ENCODE data around the gene PPP1R10. TPM values are rescaled to one million over a fixed set of nuclear protein-coding genes. Genes with fewer than 3 reads are reported as not detected.
A peak's percentile ranks its signal among the peaks of the same experiment; 100 is the strongest.

The PPP1R10 gene
- total RNA-seq, 1 experiment from 2014 or later, result 121 TPM

- peak overlapping the region; percentile 65 for H3K4me3 ChIP-seq (ENCODE audit: low read depth, low read length, poor library complexity, severe bottlenecking)
- DNase-seq (ENCODE audit: low spot score), result no peak
- H3K27ac ChIP-seq (ENCODE audit: low read depth, low read length, poor library complexity, severe bottlenecking), result peak overlapping the region; percentile 88
- H3K4me1 ChIP-seq (ENCODE audit: insufficient read depth, low read length, poor library complexity, severe bottlenecking), result peaks cover 32% of the 10 kb centered on the region
- no peaks in the 10 kb centered on the region for H3K27me3 ChIP-seq (replicated peaks; ENCODE audit: insufficient read depth, low read depth, low read length, poor library complexity)
- POLR2A ChIA-PET (ENCODE audit: low non-redundant PET), result no interaction called here
- no peaks in the 10 kb centered on the region for H3K9me3 ChIP-seq (ENCODE audit: low read depth, low read length, poor library complexity, severe bottlenecking)
- H3K36me3 ChIP-seq (ENCODE audit: insufficient read depth, low read length, poor library complexity, severe bottlenecking), result peaks cover 14% of the 10 kb centered on the region
- CTCF ChIA-PET, result no interaction called here
- BruUV-seq (replicated peaks), result no TSS peak
- intact Hi-C loops (cut with micrococcal nuclease; ENCODE audit: unreplicated experiment), result no loop called here
- TF ChIP-seq CTCF (conservative IDR thresholded peaks at IDR 0.05; ENCODE audit: low read depth, low read length) (no peak), EZH2 (IDR thresholded peaks at IDR 0.05; ENCODE audit: borderline replicate concordance, low read depth, low read length, poor library complexity, severe bottlenecking) (no peak)
These were observed 44.9 kb downstream of the PPP1R10 start for GRCh38 chr6:30572148-30572547.

- Histone ChIP-seq H3K4me3 (ENCODE audit: low read depth, low read length, poor library complexity, severe bottlenecking) (peak overlapping the region; percentile 65), H3K9me3 (ENCODE audit: low read depth, low read length, poor library complexity, severe bottlenecking) (no peaks in the 10 kb centered on the region), H3K27me3 (replicated peaks; ENCODE audit: insufficient read depth, low read depth, low read length, poor library complexity) (no peaks in the 10 kb centered on the region), H3K4me1 (ENCODE audit: insufficient read depth, low read length, poor library complexity, severe bottlenecking) (peaks cover 32% of the 10 kb centered on the region), H3K27ac (ENCODE audit: low read depth, low read length, poor library complexity, severe bottlenecking) (peak overlapping the region; percentile 88), H3K36me3 (ENCODE audit: insufficient read depth, low read length, poor library complexity, severe bottlenecking) (peaks cover 10% of the 10 kb centered on the region)
- no peak for DNase-seq (ENCODE audit: low spot score)
- BruUV-seq (replicated peaks), result TSS peak; percentile 78
- TF ChIP-seq CTCF (conservative IDR thresholded peaks at IDR 0.05; ENCODE audit: low read depth, low read length) (no peak), EZH2 (IDR thresholded peaks at IDR 0.05; ENCODE audit: borderline replicate concordance, low read depth, low read length, poor library complexity, severe bottlenecking) (no peak)
- CTCF ChIA-PET, result interaction anchor here (0.9 kb wide), 1 partner anchor 27 kb away, joined by 3 read pairs; no protein-coding TSS in a partner anchor
- POLR2A ChIA-PET (ENCODE audit: low non-redundant PET), result no interaction called here
- intact Hi-C loops (cut with micrococcal nuclease; ENCODE audit: unreplicated experiment), result loop anchor here (1.0 kb wide), 1 partner anchor 14 kb away; the partner anchor contains the start of gene PRR3
These were observed 45.3 kb downstream of the PPP1R10 start for GRCh38 chr6:30571762-30572082.

- no TSS peak for BruUV-seq (replicated peaks)
- DNase-seq (ENCODE audit: low spot score), result peak; percentile 98
- POLR2A ChIA-PET (ENCODE audit: low non-redundant PET), result interaction anchor here (0.5 to 1.1 kb wide), 2 partner anchors 25 to 149 kb away, joined by 4 to 11 read pairs; no protein-coding TSS in a partner anchor
- H3K36me3 ChIP-seq (ENCODE audit: insufficient read depth, low read length, poor library complexity, severe bottlenecking), result peaks cover 6% of the 10 kb centered on the region
- H3K27ac ChIP-seq (ENCODE audit: low read depth, low read length, poor library complexity, severe bottlenecking), result peak within 1 kb of the TSS; percentile 88
- intact Hi-C loops (cut with micrococcal nuclease; ENCODE audit: unreplicated experiment), result loop anchor here (1.0 kb wide), 1 partner anchor 14 kb away; the partner anchor contains the start of gene PRR3
- H3K9me3 ChIP-seq (ENCODE audit: low read depth, low read length, poor library complexity, severe bottlenecking), result no peaks in the 10 kb centered on the region
- peak within 1 kb of the TSS; percentile 65 for H3K4me3 ChIP-seq (ENCODE audit: low read depth, low read length, poor library complexity, severe bottlenecking)
- peaks cover 32% of the 10 kb centered on the region for H3K4me1 ChIP-seq (ENCODE audit: insufficient read depth, low read length, poor library complexity, severe bottlenecking)
- no peak for TF ChIP-seq CTCF (conservative IDR thresholded peaks at IDR 0.05; ENCODE audit: low read depth, low read length)
- no peak for TF ChIP-seq EZH2 (IDR thresholded peaks at IDR 0.05; ENCODE audit: borderline replicate concordance, low read depth, low read length, poor library complexity, severe bottlenecking)
- CTCF ChIA-PET, result interaction anchor here (0.9 kb wide), 1 partner anchor 26 kb away, joined by 3 read pairs; no protein-coding TSS in a partner anchor
- no peaks in the 10 kb centered on the region for H3K27me3 ChIP-seq (replicated peaks; ENCODE audit: insufficient read depth, low read depth, low read length, poor library complexity)
These were observed 45.8 kb downstream of the PPP1R10 start, which contains the start of gene ABCF1 for GRCh38 chr6:30571075-30571761. ABCF1 (plus strand) TSS chr6:30571442; CDS start chr6:30571488, 46 bp downstream.

Measured in A673 (cell line).